Stimulated activated CD4-positive, alpha-beta T cell treated with anti-CD3 and anti-CD28 coated beads, Interleukin-2, amount 100 ng/mL, for 4 hours (primary cell): ENCODE data around the gene SDHB.

Experiments used
- DNase-seq: peaks from one replicate; pipeline ENCODE4 v3.0.0-alpha.2; 2020; ENCODE audit warnings: low read depth

SDHB gene

DNA sequence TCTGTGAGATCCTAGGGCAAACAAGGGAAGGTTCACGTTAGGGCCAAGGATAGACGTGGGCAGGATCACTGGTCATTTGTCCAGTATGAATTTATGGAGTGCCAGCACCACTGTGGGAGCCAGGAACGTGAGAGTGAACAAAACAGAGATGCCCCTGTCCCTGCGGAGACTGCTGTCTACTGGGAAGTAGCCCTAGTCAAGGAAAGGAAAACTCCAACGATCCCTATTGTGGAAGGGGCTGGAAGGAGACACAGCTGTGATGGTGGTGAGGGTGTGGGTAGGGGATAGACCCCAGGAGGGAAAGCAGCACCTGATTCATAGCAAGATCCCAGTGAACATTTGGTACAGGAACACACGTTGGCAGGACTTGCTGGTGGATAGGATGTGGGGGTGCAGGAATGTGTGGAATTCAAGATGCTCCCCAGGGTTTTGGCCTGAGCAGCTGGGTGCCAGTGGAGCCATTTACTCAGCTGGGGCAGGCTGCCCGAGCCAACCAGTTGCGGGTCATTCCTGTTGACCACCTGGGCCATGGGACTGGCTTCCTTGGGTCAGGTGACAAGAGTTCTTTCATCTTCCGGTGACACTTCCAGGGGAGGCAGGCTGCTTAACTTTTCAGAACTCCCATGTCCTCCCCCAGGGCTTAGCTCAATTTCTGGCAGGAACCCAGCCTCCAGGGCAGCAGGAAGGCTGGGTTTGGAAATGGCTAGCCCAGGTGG, 40.9 kb downstream of the SDHB start:
- no peak for DNase-seq

- peak; percentile 77 for DNase-seq
These were observed 42.2 kb downstream of the SDHB start, which contains the start of gene ATP13A2 for GRCh38 chr1:17011439-17012307. Gene ATP13A2 (minus strand): TSS chr1:17011928. CDS start chr1:17011738, 190 bp downstream.

DNA sequence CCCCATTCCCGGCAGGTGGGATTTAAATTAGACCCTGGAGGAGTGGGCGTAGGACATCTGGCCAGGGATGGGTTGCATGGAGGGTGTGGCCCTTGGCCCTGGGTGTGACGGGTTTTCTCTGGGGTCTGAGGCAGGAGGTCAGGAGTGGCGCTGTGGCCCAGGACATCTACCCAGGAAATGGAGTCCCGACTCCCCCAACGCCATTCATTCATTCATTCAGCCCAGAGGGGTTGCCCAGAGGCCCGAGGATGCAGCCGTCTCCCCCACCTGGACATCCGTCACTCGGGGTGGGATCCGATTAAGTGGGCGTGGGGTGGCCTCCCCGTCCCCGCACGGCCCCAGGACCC, 42.8 kb downstream of the SDHB start:
- DNase-seq: no peak

DNA sequence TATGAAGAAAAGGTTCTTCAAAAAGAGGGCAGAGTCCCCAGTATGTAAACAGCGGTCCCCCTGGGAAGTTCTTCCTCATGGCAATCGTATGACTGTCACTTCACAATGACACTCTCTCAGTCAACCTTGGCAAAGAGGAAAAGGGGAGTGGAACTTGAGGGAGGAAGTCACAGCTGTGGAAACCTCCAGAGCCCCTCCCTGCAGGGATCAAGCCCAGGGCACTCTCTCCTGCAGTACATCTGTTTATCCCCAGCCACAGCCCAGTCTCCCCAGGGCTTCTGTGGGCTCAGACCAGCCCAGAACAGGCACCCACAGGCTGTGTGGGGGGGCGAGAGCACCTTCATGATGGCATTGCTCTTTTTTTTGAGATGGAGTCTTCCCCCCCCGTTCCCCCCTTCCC, 44.1 kb downstream of the SDHB start:
- DNase-seq: no peak

GRCh38 chr1:17008208-17008855, 45.5 kb downstream of the SDHB start:
- DNase-seq: no peak

DNA sequence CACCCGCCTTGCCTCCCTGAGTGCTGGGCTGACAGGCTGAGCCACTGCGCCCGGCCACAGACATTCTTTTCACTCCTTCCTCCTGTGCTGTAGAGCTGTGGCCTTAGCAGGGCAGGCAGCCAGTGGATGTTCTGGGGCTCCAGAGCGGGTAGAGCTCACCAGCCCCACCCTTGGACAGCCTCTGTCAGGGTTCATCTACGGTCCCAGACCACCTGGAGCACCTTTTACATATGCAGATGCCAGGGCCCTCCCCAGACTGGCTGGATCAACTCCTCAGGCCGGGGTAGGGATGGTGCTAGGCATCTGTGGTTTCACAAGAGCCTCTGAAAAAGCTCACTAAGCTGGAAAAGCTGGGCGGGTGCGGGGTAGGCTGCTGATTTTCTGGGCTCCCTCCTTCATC, 46.7 kb downstream of the SDHB start:
- no peak for DNase-seq

GRCh38 chr1:17005365-17005740, 48.5 kb downstream of the SDHB start:
- no peak for DNase-seq

GRCh38 chr1:17004466-17005364, 49.1 kb downstream of the SDHB start:
- no peak for DNase-seq

GRCh38 chr1:17002524-17002902, 51.3 kb downstream of the SDHB start:
- no peak for DNase-seq

DNA sequence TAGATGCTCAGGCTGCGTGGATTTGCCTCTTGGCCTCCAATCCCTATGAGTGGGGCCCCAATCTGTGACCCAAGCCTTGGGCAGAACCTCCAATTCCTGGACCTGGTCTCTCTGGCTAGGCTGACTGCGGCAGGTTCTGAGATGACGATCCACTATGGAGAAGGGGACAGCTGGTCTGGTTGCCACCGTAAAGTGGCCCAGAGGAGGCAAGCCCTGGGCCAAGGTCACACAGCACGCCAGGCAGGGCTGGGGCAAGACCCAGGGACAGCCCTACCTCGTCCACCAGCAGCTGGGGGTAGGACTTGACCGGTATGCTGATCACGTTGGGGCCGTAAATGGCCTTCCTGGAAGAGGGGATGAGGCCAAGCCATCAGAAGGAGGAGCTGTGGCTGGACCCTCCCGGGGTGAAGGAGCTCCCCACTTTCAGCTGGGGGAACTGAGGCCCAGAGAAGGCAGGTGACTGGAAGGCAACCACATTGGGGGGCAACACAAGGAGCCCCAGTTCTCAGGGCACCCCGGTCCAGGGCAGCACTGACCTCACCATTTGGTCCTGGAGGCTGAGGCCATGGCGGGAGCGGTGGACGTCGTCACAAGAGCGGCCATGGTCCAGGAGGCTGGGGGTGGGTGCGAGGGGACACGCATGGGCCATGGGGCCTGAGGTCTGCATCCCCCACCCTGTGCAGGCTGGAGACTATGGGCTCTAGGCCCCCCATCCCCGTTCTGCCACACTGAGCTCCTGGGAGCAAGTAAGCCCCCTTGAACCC, 51.9 kb downstream of the SDHB start:
- no peak for DNase-seq

- DNase-seq: no peak
These were observed 54.0 kb downstream of the SDHB start for GRCh38 chr1:16999863-17000262.

- no peak for DNase-seq
These were observed 55.2 kb downstream of the SDHB start for GRCh38 chr1:16998589-16998988.

DNA sequence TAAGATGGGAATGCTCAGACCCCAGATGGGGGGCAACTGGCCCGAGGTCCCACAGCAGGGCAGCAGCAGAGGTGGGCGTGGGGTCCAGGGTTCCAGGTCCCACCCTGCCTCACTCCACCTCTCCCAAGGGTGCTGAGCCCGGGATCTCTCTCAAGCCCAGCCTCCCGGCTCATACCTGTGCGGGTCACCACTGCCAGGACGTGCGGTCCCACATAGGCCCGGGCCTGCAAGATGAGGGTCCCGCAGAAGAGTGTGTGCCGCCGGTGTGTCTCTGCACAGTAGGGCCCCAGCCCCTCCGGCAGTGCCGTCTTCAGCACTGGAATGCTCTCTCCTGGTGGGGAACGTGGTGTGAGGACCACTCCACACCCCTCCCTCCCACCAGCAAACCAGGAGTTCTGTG, 57.0 kb downstream of the SDHB start:
- no peak for DNase-seq

- DNase-seq: no peak
These were observed 60.3 kb downstream of the SDHB start for GRCh38 chr1:16993521-16994038.

GRCh38 chr1:16992675-16993074, 61.2 kb downstream of the SDHB start:
- DNase-seq: no peak

DNA sequence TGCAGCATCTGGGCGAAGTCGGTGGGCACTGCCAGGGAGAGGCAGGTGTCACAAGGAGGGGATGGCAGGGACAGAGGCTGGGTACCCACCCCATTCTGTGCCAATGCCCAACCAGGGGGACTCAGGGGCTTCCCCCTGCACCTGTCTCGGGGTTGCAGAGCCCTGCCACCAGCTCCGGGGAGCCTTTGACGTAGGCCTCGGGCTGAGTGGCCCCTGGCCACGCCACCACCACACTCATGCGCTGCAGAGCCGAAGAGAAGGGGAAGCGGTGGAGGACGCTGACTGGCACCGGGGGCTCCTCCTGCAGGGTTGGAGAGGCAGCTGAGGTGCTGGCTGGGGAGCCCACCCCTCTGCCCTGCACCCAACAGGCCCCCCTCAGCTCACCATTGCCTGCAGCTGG, 61.7 kb downstream of the SDHB start:
- DNase-seq: no peak

- DNase-seq: no peak
These were observed 62.3 kb downstream of the SDHB start for GRCh38 chr1:16991571-16991970.

GRCh38 chr1:16989676-16990391, 64.0 kb downstream of the SDHB start:
- no peak for DNase-seq

DNA sequence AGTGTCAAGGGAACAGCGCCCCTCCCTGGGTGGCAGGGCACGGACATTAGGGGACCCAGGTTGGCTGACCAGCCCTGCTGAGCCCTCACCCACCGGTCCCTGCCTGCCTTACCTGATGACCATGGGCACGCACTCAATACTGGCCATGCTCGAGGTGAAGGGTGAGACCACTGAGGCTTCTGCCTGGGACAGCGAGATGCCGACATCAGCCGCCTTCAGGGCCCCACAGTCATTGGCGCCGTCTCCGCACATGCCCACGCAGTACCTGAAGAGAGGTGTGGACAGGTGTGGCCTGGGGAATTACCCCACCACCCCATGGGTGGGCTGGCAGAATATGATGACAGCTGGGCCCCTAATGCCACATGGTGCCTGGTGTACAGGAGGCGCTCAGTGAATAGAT, 65.6 kb downstream of the SDHB start:
- no peak for DNase-seq

- DNase-seq: no peak
These were observed 66.9 kb downstream of the SDHB start for GRCh38 chr1:16986962-16987361.
